ENCODE results near the gene ADRA2C.

ADRA2C gene

DNA sequence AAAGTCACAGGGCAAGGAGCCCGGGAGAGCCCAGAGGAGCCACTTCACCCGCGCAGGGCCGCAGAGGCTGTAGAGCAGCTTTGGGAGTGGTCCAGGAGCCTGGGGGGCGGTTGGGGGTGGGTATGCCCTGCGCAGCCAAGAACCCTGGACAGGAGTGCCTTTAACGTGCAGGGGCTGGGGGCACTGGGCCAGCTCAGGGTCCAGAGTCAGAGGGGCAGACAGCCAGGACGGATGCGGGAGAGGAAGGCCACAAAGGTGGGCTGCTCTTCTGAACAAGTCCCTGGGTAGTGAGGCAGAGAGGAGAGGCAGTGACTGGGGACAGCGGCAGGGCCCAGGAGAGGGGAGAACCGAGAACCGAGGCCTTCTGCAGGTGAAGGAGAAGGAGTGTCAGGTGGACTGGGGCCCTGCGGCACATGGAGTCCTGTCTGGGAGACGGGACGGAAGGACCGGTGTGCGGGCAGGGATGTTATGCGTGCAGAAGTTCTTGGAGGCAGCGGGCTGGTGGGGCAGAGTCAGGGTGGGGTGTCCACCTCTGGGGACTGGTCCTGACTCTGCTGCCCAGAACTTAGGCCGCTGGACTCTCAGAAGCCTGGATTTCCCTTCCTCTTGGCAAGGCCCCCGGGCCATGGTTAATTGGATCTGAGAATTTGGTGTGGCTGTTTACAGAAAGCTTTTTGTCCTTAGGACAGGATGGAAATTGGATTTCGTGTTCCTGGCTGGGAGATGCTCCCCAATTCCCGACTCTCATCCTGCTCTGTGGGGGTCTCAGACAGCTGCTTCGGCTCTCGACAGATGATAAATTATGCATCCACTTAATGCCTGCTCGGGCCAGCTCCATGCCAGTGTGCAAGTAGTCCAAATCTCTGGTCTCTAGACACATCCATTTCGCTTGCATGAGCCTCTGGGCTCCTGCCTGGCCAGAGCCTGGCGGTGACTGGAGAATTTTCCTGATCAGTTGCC, 31.9 kb downstream of the ADRA2C start:
- no peak for DNase-seq (ENCODE audit: low read depth in 2 of 2)

DNA sequence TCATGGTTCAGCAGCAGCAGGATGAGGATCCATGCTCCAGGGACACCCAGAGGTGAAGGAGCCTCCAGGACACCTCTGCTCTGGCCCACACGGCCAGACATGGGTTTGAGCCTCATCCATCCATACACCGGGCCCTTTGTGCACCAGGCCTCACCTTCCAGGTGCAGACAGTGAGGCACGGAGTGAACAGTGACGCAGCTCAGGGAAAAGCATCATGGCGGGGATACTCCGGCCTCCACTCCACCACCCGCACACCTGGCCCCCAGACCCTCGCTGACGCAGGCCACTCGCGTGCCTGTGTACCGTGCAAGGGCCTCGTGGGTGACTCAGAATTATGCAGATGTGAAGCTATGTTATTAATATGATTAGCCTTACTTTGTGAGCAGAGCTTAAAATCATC, 33.3 kb downstream of the ADRA2C start:
- no peak for DNase-seq (ENCODE audit: low read depth in 2 of 2)

DNA sequence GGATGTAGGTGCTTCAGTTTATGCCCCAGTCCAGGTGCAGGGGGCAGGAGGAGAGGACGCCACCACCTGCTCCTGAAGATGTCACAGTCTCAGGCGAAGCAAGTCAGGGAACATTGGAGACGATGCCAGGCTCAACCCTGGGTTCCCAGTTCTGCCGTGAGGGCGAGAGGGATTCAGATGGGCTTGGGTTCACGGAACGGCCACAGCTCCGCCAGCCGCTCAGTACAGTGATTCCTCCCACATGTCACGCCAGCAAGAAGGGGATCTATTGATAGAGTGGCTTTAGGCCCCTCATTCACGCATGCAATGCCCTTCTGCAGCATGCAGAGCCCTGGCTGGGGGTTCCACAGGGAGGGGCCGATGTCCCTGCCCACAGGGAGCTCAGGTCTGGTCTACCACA, 34.2 kb downstream of the ADRA2C start:
- DNase-seq (ENCODE audit: low read depth in 2 of 2), result no peak

DNA sequence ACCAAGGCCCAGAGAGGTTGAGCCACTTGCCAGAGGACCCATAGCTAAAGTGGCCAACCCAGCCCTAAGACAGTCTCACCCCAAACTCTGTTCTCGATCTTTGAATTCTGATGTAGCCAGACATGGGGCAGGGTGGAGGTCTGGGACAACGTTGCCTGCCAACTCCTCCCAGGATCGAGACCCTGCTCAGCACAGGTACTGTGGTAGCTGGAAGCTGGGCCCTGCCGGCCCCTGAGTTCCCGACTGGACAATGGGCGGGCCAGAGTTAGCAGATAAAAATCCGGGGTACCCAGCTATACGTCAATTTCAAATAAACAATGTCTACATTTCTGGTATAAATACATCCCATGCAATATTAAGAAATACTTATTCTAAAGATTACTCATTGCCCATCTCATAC, 35.3 kb downstream of the ADRA2C start:
- no peak for DNase-seq (ENCODE audit: low read depth in 2 of 2)

DNA sequence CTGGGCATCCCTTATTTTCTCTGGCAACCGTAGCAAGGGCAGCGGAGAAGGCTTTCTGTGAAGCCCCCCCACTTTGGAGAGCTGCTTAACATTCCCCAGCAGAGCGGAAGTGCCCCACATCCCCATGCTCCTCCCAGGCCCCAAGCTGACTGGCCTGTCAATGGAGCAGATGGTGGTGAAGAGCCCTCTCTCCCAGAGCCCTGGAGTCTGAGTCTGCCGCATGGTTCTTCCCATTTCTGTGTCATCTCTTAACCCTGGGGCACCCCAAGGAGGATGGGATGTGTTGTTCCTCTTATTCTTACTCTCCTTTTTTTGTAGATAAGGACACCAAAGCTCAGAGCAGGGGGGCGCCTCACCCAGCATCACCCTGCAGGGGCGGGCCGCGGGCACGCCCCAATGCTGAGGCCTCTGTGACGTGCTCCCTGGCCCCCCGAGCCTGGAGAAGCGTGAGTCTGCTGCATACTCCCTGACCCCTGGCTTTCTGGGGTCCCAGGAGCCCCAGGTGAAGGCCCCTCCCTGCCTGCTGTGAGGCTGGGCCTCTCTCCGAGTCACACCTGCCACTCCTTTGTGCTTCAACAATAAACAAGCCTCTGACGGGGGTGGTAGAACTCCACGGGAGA, 35.9 kb downstream of the ADRA2C start:
- no peak for DNase-seq (ENCODE audit: low read depth in 2 of 2)

DNA sequence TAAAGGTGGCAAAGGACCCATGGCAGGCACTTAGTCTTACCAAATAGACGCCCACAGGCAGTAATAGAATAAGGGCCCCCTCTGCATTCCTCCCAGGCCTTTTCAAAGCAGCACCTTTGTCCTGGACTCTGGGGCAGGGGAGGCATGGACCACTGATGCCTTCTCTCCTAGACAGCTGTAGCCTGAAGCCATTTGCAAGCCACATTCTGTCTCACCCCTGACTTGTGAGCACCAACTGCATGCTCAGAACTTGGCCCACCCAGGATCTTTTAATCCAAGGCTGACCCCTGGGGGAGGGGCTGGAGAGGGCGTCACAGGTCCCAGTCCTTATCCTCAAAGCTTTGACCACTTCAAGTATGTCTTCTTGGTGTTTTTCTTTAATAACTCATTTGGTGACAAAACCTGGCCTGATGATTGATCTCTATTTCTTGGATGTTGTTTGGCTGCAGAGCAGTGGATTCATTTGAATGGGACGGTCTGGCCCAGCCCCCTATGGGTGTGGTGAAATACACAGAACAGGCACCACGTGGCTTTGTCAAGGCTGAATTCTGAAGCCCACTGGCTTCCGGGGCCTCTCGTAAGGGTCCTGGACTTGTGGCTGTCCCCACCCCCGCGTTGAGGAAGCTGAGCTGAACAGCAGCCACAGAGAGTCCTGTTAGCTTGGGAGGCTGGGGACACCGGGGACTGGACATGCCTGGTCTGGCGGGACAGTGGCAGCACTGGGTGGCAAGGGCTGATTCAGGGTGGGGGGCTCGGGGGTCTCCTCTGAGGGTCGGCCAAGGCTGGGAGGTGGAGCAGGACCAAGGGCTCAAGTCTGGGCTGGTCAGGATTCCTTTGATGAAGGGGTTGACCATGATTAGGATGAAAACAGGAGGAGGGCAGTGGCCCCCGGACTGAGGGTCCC, 36.6 kb downstream of the ADRA2C start:
- no peak for DNase-seq (ENCODE audit: low read depth in 2 of 2)

DNA sequence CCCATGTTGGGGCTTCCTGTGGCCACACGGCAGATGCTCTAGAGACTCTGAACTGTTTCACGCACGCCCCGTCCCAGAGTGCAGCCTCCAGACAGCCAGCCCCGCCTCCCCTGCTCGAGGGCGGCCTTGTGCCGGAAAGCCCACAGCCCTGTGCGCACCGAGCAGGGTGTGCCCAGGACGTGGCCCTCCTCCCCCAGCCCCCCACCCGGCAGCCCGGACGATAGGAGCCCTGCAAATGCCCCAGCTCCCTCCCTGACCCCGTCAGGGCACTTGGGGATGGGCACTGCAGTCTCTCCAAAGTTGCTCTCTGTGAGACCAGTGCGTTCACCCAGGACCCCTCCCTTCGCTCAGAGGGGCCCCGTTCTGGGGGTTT, 37.3 kb downstream of the ADRA2C start:
- no peak for DNase-seq (ENCODE audit: low read depth in 2 of 2)

DNA sequence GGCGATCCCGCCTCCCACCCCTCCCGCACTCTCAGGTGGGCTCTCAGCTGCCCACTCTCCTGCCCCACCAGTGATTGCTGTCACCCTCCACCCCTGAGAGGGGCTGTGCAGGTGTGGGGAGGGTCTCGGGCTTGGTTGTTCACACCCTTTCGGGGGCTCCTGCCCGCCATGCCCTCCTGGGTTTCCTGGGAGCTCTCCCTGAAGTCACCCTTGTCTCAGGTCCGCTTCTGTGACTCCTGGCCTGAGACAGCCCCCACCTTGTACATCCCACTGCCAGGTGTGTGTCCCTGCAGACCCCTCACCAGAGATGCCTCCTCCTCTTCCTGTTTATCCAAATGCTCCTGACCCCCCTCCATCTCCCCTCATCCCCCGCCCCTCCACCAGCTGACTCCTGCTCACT, 37.8 kb downstream of the ADRA2C start:
- DNase-seq (ENCODE audit: low read depth in 2 of 2), result no peak

DNA sequence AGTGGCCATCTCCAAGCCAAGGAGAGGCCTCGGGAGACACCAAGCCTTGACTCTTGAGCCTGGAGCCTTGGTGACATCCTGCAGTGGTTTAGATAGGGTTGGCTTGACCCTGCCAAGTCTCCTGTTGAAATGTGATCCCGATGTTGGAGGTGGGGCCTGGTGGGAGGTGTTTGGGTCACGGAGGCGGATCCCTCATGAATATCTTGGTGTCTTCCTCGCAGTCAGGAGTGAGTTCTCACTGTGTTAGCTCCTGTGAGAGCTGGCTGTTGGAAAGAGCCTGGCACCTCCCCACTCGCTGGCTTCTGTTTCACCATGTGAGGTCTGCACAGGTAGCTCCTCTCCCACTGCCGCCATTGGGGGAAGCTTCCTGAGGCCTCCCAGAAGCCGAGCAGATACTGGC, 38.8 kb downstream of the ADRA2C start:
- no peak for DNase-seq (ENCODE audit: low read depth in 2 of 2)

DNA sequence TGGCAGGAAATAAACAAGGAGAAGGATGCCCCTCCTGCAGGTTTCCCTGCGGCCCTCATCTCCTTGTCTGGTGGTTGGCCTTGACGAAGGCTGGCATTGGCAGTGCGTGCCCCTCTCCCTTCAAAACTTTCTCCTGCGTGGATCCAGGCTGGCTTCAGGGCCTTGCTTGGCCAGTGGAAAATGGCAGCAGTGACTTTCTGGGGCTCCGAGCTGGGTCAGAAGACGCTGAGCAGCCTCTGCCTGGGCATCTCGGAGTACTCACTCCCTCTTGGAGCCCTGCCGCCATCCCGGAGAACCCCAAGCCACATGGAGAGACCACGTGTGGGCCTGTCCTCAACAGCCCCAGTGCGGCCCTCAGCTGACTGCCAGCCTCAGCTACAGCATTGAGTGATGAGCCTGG, 39.5 kb downstream of the ADRA2C start:
- no peak for DNase-seq (ENCODE audit: low read depth in 2 of 2)

DNA sequence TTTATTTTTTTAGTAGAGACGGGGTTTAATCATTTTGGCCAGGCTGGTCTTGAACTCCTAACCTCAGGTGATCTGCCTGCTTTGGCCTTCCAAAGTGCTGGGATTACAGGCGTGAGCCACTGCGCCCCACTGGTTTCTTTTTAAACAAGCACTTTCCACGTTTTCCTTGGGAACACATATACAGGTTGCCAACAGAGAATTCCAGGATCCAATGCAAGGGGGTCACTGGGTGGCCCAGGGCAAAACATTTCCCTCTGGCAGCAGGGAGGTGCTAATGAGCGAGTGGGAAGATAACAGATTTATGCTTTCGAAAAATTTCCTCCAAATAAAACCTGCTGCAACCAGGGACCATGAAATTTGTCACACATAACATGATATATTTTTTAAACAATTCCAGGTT, 41.1 kb downstream of the ADRA2C start:
- DNase-seq (ENCODE audit: low read depth in 2 of 2), result no peak

DNA sequence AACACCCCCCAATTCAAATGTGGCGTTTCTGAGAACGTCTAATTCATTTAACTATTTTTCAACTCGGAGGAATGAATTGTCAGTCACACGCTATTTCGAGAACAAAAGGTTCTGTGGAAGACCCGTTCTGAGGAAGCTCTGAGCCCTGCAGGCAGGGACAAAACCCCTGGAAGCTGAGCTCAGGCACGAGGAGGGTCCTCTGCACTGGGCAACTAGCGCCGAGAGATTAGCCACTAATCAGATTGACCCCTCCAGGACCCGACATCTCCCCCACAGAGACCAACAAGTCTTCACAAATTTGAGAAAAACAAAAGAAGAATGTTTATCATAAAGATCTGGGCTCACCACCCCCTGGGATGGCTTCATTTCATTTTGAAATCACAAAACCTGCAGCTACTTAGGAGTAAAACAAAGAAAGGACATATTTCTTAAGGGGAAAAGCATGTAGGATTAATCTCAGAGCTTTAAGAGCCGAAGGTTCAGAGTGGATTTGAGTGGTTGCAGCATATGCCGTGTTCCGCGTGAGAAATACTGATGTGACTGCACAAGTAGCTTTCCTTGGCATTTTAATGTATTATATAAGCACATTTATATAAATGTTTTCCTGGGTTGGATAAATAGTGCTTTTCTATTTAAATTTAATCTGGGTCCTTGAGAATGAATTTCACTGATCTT, 41.8 kb downstream of the ADRA2C start:
- DNase-seq (ENCODE audit: low read depth in 2 of 2), result no peak

DNA sequence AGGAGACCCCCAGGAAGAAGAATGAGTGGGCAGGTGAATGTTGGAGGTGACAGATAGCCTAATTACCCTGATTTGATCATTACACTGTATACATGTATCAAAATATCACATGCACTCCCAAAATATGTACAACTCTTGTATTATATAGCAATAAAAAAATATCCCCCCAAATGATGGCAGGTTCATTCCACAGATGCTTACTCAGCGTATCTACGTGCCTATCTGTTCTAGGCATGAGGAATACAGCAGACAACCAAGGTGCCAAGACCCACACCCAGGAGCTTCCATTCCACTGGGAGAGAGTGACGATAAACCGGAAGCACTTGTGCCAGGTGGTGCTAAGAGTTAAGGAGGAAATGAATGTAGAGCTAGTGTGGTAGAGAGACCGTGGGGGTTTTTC, 42.4 kb downstream of the ADRA2C start:
- no peak for DNase-seq (ENCODE audit: low read depth in 2 of 2)

DNA sequence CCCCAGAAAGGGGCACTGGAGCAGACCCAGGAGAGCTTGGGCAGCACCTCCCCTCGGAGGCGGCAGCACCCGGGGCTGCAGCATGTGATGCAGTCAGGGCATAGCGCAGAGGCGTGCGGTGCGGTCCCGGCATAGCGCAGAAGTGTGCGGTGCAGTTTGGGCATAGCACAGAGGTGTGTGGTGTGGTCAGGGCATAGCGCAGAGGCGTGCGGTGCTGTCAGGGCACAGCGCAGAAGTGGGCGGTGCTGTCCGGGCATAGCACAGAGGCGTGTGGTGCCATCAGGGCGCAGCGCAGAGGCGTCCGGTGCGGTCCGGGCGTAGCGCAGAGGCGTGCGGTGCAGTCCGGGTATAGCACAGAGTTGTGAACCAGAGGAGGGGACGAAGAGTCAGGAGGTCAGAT, 42.8 kb downstream of the ADRA2C start:
- no peak for DNase-seq (ENCODE audit: low read depth in 2 of 2)

DNA sequence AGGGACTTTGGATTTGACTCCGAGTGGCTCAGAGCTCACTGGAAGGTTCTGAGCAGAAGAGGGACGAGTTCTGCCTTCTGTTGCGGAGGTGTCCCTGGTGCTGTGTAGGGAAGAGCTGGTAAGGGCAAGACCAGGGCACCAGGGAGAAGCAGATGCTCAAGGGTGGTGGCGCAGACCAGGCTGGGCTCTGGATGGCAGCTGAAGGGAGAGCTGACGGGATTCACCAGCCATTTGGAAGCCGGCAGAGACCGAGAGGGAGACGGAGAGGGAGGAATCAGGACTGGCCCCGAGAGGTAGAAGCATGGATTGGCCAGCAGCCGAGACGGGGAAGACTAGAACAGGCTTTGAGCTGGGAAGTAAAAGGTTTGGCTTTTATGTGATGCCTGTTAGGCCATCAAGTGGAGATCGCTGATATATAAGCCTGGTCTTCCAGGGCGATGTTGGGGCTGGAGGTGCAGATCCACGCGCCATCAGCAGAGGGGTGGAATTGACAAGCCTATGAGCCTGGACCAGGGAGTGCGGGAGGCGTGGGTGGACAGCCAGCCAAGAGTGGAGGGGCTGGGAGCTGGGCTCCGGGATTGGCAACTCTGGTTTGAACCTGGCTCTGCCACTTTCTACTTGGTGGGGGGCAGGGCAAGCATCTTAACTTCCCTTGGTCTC, 43.4 kb downstream of the ADRA2C start:
- no peak for DNase-seq (ENCODE audit: low read depth in 2 of 2)

DNA sequence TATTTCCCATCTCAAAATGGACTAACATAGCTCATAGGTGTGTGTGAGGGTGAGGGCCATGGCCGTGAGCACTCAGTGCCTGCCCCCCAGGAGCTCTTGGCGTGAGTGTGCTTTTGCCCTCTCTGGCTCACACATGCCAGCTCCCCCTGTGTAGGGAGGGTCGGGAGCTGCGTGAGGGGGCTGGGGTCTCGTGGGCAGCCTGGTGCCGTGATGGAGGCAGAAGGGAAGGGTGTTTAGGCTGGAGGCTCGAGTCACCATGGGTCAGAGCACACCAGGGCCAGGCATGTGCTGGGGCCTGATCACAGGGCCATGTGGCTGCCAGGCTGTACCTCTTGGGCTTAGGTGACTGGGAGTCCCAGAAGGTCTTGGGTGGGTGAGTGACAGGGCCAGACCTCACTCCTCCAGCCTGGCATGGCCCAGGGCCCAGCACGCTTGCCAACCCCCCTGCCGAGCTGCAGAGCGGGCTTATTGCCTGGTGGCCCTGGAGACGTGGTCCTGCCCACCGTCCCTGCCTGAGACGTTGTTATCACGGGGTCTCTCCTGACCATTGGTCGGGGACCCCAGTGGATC, 44.0 kb downstream of the ADRA2C start:
- no peak for DNase-seq (ENCODE audit: low read depth in 2 of 2)

DNA sequence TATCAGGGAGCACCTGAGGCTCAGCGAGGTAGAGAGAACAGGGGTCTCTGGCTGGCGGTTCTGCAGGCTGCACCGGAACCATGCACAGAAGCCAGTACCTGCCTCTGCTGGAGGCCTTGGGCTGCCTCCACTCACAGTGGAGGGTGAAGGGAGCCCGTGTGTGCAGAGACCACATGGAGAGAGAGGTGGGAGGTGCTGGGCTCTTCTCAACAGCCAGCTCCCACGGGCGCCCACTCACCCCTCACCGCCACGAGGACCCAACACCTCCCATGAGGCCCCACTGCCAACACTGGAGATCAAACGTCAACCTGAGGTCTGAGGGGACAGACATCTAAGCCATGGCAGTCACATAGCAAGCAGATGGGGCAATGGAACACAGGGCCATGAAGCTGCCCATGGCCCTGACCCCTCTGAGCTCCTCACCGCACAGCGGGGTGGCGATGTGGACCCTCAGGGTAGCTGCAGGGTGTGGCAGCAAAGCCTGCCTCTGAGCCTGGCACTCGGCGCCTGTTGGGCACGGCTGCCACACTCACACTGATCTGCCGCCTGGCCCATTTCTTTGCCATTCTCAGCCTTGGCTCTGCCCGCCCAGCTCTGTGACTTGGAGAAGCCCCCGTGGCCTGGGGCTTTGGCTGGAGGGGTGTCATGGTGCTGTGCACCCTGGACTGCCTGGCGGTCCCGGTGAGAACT, 44.8 kb downstream of the ADRA2C start:
- DNase-seq (ENCODE audit: low read depth in 2 of 2), result no peak

DNA sequence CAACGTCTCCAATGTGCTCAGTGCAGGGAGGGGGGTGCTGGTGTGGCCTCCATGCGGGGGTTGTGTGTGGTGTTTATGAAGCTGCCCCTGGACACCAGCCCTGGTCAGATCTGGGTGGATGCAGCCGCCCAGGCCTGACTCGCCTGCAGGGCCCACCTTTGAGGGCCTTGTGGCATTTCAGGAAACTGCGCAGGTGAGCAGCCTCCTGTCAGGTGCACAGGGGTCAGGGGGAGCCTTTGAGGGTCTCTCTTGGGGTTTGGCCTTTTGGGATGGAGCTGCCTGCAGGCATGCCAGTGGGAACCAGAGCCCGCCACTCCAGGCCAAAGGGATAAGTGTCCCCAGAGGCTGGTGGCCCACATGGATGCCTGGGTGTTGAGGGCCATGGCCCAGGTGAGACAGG, 45.4 kb downstream of the ADRA2C start:
- no peak for DNase-seq (ENCODE audit: low read depth in 2 of 2)

DNA sequence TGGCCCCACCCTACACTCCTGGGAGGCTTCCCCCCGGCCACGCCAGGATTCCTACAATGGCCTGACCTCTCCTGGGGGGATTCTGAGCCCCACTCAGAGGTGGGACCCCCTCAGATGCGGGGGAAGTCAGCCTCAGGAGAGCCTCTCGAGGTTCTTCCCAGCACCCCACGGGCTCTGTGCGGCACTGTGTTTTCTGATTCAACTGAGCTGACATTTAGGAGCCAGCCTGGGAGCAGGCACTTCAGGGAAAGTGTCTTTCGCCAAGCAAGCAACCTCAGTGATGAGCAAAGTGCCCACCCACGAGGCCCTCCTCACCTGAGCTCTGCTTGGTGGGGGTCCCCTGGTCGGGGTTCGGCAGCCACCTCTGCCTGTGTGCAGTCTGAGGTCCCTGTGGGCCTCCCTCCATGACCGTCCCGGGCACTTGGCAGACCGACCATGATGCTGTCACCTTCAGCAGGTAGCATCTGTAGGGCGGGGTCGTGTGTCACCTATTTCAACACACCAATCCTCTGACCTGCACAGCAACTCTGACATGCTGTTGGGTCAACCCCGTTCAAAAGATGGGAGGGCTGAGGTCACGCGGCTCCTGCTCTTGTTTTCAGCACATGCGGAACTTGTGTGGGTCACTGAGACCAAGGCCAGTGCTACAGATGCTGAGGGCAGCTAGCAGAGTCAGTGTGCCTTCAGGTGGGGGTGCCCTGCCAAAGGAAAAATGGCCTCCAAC, 46.2 kb downstream of the ADRA2C start:
- no peak for DNase-seq (ENCODE audit: low read depth in 2 of 2)

Data from fibroblast of skin of left quadriceps (primary cell).